ENCODE results near the gene IZUMO4.
"Not testable (repeated sequence)": the region's sequence is repeated elsewhere in the genome, so short reads cannot be mapped to it uniquely, and the experiment has no call there.

IZUMO4 gene

GRCh38 chr19:2127758-2128157, 31.0 kb downstream of the IZUMO4 start:
- ChIA-PET POLR2A (interaction anchor here (0.6 kb wide), 1 partner anchor 65 kb away, joined by 4 read pairs; no protein-coding TSS in a partner anchor), CTCF (interaction anchor here (3.1 kb wide), 1 partner anchor 14 kb away, joined by 9 read pairs; no protein-coding TSS in a partner anchor)
- no peaks in the 10 kb centered on the region for H3K27me3 ChIP-seq (replicated peaks in 2 of 5; ENCODE audit: control insufficient read depth in 4 of 5, insufficient read depth in 5 of 5, low read length in 4 of 5)

GRCh38 chr19:2128252-2128651, 31.5 kb downstream of the IZUMO4 start:
- not testable (repeated sequence) for H3K27me3 ChIP-seq (replicated peaks in 2 of 5; ENCODE audit: control insufficient read depth in 4 of 5, insufficient read depth in 5 of 5, low read length in 4 of 5); H3K4me1 ChIP-seq (ENCODE audit: control extremely low read depth in 1 of 4, control insufficient read depth in 4 of 4, insufficient read depth in 4 of 4, low read length in 3 of 4); H3K9me3 ChIP-seq (ENCODE audit: control extremely low read depth in 1 of 5, control insufficient read depth in 4 of 5, insufficient read depth in 2 of 5, low read depth in 1 of 5, low read length in 4 of 5); H3K4me3 ChIP-seq (ENCODE audit: control insufficient read depth in 1 of 7, extremely low read depth in 1 of 7, insufficient read depth in 4 of 7, low read depth in 2 of 7, low read length in 6 of 7); DNase-seq; H3K27ac ChIP-seq (ENCODE audit: insufficient read depth in 1 of 2, low read depth in 1 of 2, low read length in 2 of 2, poor library complexity in 1 of 2, severe bottlenecking in 2 of 2)
- ChIA-PET POLR2A (interaction anchor here (0.6 kb wide), 1 partner anchor 64 kb away, joined by 4 read pairs; no protein-coding TSS in a partner anchor), CTCF (interaction anchor here (3.1 kb wide), 1 partner anchor 13 kb away, joined by 9 read pairs; no protein-coding TSS in a partner anchor)
- H3K36me3 ChIP-seq (ENCODE audit: control insufficient read depth in 4 of 4, insufficient read depth in 4 of 4, low read length in 3 of 4) = peaks cover 3 to 86% (median 59%) of the 10 kb centered on the region in 4 experiments
- WGBS (ENCODE audit: insufficient coverage) = 97% methylated on average over 11 of the region's 34 CpGs

More at GRCh38 chr19:2127758-2128157, 31.0 kb downstream of the IZUMO4 start:
- H3K4me1 ChIP-seq (ENCODE audit: control extremely low read depth in 1 of 4, control insufficient read depth in 4 of 4, insufficient read depth in 4 of 4, low read length in 3 of 4) = no peaks in the 10 kb centered on the region
- no peak overlapping the region for H3K4me3 ChIP-seq (ENCODE audit: control insufficient read depth in 1 of 7, extremely low read depth in 1 of 7, insufficient read depth in 4 of 7, low read depth in 2 of 7, low read length in 6 of 7)
- peak in 1 of 3 donors; percentile 14 for DNase-seq
- WGBS (ENCODE audit: insufficient coverage) = 95% methylated on average over 18 of the region's 19 CpGs
- H3K36me3 ChIP-seq (ENCODE audit: control insufficient read depth in 4 of 4, insufficient read depth in 4 of 4, low read length in 3 of 4) = peaks cover 6 to 86% (median 61%) of the 10 kb centered on the region in 4 experiments
- H3K27ac ChIP-seq (ENCODE audit: insufficient read depth in 1 of 2, low read depth in 1 of 2, low read length in 2 of 2, poor library complexity in 1 of 2, severe bottlenecking in 2 of 2) = no peak overlapping the region
- no peaks in the 10 kb centered on the region for H3K9me3 ChIP-seq (ENCODE audit: control extremely low read depth in 1 of 5, control insufficient read depth in 4 of 5, insufficient read depth in 2 of 5, low read depth in 1 of 5, low read length in 4 of 5)

GRCh38 chr19:2129022-2129421, 32.3 kb downstream of the IZUMO4 start:
- WGBS (ENCODE audit: insufficient coverage) = 91% methylated on average over 6 of the region's 21 CpGs
- no peak for DNase-seq
- Histone ChIP-seq H3K4me3 (ENCODE audit: control insufficient read depth in 1 of 7, extremely low read depth in 1 of 7, insufficient read depth in 4 of 7, low read depth in 2 of 7, low read length in 6 of 7) (no peak overlapping the region), H3K27me3 (replicated peaks in 2 of 5; ENCODE audit: control insufficient read depth in 4 of 5, insufficient read depth in 5 of 5, low read length in 4 of 5) (no peaks in the 10 kb centered on the region), H3K9me3 (ENCODE audit: control extremely low read depth in 1 of 5, control insufficient read depth in 4 of 5, insufficient read depth in 2 of 5, low read depth in 1 of 5, low read length in 4 of 5) (no peaks in the 10 kb centered on the region), H3K27ac (ENCODE audit: insufficient read depth in 1 of 2, low read depth in 1 of 2, low read length in 2 of 2, poor library complexity in 1 of 2, severe bottlenecking in 2 of 2) (no peak overlapping the region), H3K36me3 (ENCODE audit: control insufficient read depth in 4 of 4, insufficient read depth in 4 of 4, low read length in 3 of 4) (peaks cover 2 to 78% (median 54%) of the 10 kb centered on the region in 4 experiments), H3K4me1 (ENCODE audit: control extremely low read depth in 1 of 4, control insufficient read depth in 4 of 4, insufficient read depth in 4 of 4, low read length in 3 of 4) (no peaks in the 10 kb centered on the region)
- POLR2A ChIA-PET = no interaction called here
- CTCF ChIA-PET = interaction anchor here (1.3 to 3.1 kb wide), 3 partner anchors 13 to 55 kb away, joined by 3 to 9 read pairs (median 3); no protein-coding TSS in a partner anchor

DNA sequence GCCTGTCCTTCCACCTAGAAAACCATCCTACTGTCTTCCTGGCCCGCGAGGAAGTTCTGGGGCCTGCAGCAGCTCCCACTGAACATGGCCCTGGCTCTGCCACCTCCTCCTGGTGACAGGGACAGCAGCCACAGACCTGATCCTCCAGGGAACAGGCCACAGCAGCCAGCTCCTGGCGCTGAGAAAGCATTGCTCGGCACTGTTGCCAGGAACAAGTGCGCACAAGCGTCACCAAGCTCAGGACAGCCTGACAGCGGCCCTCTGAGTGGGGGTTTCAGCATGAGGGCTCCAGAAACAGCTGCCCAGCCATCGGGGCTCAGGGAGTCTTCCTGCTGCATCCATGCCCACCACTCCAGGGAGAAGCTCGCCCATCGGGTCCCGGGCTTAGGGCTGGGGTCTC, 32.8 kb downstream of the IZUMO4 start:
- Histone ChIP-seq H3K27me3 (replicated peaks in 2 of 5; ENCODE audit: control insufficient read depth in 4 of 5, insufficient read depth in 5 of 5, low read length in 4 of 5) (no peaks in the 10 kb centered on the region), H3K4me1 (ENCODE audit: control extremely low read depth in 1 of 4, control insufficient read depth in 4 of 4, insufficient read depth in 4 of 4, low read length in 3 of 4) (no peaks in the 10 kb centered on the region), H3K36me3 (ENCODE audit: control insufficient read depth in 4 of 4, insufficient read depth in 4 of 4, low read length in 3 of 4) (peaks cover 2 to 76% (median 50%) of the 10 kb centered on the region in 4 experiments), H3K27ac (ENCODE audit: insufficient read depth in 1 of 2, low read depth in 1 of 2, low read length in 2 of 2, poor library complexity in 1 of 2, severe bottlenecking in 2 of 2) (no peak overlapping the region), H3K9me3 (ENCODE audit: control extremely low read depth in 1 of 5, control insufficient read depth in 4 of 5, insufficient read depth in 2 of 5, low read depth in 1 of 5, low read length in 4 of 5) (no peaks in the 10 kb centered on the region), H3K4me3 (ENCODE audit: control insufficient read depth in 1 of 7, extremely low read depth in 1 of 7, insufficient read depth in 4 of 7, low read depth in 2 of 7, low read length in 6 of 7) (no peak overlapping the region)
- CTCF ChIA-PET = interaction anchor here (1.3 to 3.1 kb wide), 3 partner anchors 12 to 56 kb away, joined by 3 to 9 read pairs (median 3); no protein-coding TSS in a partner anchor
- 100% methylated on average over 10 of the region's 11 CpGs for WGBS (ENCODE audit: insufficient coverage)
- POLR2A ChIA-PET = no interaction called here
- DNase-seq = no peak

GRCh38 chr19:2129892-2130770, 33.4 kb downstream of the IZUMO4 start:
- DNase-seq = no peak
- ChIA-PET POLR2A (no interaction called here), CTCF (interaction anchor here (1.3 to 3.1 kb wide), 3 partner anchors 11 to 56 kb away, joined by 3 to 9 read pairs (median 3); no protein-coding TSS in a partner anchor)
- Histone ChIP-seq H3K4me1 (ENCODE audit: control extremely low read depth in 1 of 4, control insufficient read depth in 4 of 4, insufficient read depth in 4 of 4, low read length in 3 of 4) (no peaks in the 10 kb centered on the region), H3K4me3 (ENCODE audit: control insufficient read depth in 1 of 7, extremely low read depth in 1 of 7, insufficient read depth in 4 of 7, low read depth in 2 of 7, low read length in 6 of 7) (no peak overlapping the region), H3K36me3 (ENCODE audit: control insufficient read depth in 4 of 4, insufficient read depth in 4 of 4, low read length in 3 of 4) (peaks cover 2 to 72% (median 47%) of the 10 kb centered on the region in 4 experiments), H3K27me3 (replicated peaks in 2 of 5; ENCODE audit: control insufficient read depth in 4 of 5, insufficient read depth in 5 of 5, low read length in 4 of 5) (no peaks in the 10 kb centered on the region), H3K27ac (ENCODE audit: insufficient read depth in 1 of 2, low read depth in 1 of 2, low read length in 2 of 2, poor library complexity in 1 of 2, severe bottlenecking in 2 of 2) (no peak overlapping the region), H3K9me3 (ENCODE audit: control extremely low read depth in 1 of 5, control insufficient read depth in 4 of 5, insufficient read depth in 2 of 5, low read depth in 1 of 5, low read length in 4 of 5) (no peaks in the 10 kb centered on the region)
- 97% methylated on average over 21 of the region's 28 CpGs for WGBS (ENCODE audit: insufficient coverage)

DNA sequence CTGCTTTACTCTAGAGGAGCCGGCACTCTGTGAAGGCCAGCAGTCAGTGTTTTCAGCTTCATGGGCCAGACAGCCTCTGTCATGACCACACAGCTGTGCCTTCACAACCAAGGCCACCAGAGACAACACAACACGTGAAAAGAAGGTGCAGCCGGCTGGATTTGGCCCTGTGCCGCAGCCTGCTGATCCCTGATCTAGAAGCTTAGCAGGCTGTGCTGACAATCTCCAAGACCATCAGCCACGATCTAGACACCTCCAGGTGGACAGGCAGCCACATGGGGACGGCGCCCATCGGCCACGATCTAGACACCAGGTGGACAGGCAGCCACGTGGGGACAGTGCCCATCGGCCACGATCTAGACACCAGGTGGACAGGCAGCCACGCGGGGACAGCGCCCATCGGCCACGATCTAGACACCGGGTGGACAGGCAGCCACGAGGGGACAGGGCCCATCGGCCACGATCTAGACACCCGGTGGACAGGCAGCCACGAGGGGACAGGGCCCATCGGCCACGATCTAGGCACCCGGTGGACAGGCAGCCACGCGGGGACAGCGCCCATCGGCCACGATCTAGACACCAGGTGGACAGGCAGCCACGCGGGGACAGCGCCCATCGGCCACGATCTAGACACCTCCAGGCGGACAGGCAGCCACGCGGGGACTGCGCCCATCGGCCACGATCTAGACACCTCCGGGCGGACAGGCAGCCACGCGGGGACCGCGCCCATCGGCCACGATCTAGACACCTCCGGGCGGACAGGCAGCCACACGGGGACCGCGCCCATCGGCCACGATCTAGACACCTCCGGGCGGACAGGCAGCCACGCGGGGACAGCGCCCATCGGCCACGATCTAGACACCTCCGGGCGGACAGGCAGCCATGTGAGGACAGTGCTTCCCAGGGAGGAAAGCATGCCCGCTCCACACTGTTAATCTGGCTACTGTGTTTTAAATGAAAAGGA, 34.6 kb downstream of the IZUMO4 start:
- WGBS (ENCODE audit: insufficient coverage) = 93% methylated on average over 51 of the region's 67 CpGs
- H3K27me3 ChIP-seq (replicated peaks in 2 of 5; ENCODE audit: control insufficient read depth in 4 of 5, insufficient read depth in 5 of 5, low read length in 4 of 5); H3K27ac ChIP-seq (ENCODE audit: insufficient read depth in 1 of 2, low read depth in 1 of 2, low read length in 2 of 2, poor library complexity in 1 of 2, severe bottlenecking in 2 of 2); CTCF ChIA-PET; H3K4me3 ChIP-seq (ENCODE audit: control insufficient read depth in 1 of 7, extremely low read depth in 1 of 7, insufficient read depth in 4 of 7, low read depth in 2 of 7, low read length in 6 of 7); DNase-seq; POLR2A ChIA-PET; H3K4me1 ChIP-seq (ENCODE audit: control extremely low read depth in 1 of 4, control insufficient read depth in 4 of 4, insufficient read depth in 4 of 4, low read length in 3 of 4); H3K9me3 ChIP-seq (ENCODE audit: control extremely low read depth in 1 of 5, control insufficient read depth in 4 of 5, insufficient read depth in 2 of 5, low read depth in 1 of 5, low read length in 4 of 5): not testable (repeated sequence)
- peaks cover 2 to 72% (median 47%) of the 10 kb centered on the region in 4 experiments for H3K36me3 ChIP-seq (ENCODE audit: control insufficient read depth in 4 of 4, insufficient read depth in 4 of 4, low read length in 3 of 4)

Data from common myeloid progenitor, CD34-positive (primary cell).